GM18507 (cell line): ENCODE data around the gene STXBP1.

Source experiments
- DNase-seq: peaks from one replicate; pipeline ENCODE4 v3.0.0; 2011; ENCODE audit warnings: low read depth; ENCODE audit not compliant: insufficient read length; ENCODE audit errors: extremely low spot score
- FAIRE-seq: peaks from 2 replicates; lab custom pipeline; 2011; peaks lifted over from hg19 to GRCh38; lab: Jason Lieb, UNC

The STXBP1 gene

DNA sequence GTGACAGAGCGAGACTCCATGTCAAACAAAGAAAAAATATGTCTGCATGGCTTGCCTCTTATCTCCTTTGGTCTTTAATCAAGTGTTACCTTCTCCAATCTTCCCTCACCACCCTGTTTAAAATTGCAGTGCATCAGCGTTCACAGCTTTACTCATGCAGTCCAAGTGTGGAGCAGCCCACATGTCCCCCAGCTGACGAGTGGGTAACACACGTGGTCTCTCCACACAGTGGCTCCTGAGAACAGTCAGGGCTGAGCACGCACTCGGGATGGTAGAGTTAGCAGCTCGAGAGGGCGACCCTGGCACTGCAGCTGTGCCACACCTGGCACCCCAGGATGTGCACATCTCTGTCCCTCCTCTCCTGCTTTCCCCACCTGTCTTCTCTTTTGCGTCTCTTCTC lies 68.8 kb downstream of the STXBP1 start:
- no peak for FAIRE-seq
- no peak for DNase-seq

DNA sequence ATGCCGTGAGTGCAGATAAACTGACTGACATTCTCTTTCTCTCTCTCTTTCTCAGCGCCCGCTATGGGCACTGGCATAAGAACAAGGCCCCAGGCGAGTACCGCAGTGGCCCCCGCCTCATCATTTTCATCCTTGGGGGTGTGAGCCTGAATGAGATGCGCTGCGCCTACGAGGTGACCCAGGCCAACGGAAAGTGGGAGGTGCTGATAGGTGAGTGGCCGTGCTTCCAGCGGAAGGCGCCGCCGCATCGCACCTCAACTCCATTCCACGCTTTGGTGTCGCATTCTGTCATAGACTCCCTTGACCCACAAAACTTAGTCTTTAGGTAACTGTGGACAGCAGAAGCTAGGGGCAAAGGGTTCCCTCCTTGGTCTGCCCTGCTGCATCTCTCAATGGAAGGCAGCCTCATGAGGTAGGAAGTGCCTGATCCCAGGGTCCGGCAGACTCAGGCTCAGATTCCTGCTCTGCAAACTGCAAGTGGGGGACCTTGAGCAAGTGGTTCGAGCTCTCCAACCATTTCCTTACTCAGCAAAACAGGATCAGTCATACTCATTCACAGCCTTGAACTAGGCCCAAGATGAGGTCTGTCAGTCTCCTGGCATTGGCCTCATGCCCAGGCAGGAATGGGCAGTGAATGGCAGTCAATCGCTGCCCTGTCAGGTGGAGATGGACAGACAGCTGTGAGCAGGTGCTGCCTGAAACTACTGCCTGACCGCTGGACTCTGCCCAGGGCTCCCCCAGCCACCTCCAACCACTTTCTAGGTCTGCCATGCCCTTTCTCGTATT lies 70.5 kb downstream of the STXBP1 start:
- FAIRE-seq, result no peak

DNA sequence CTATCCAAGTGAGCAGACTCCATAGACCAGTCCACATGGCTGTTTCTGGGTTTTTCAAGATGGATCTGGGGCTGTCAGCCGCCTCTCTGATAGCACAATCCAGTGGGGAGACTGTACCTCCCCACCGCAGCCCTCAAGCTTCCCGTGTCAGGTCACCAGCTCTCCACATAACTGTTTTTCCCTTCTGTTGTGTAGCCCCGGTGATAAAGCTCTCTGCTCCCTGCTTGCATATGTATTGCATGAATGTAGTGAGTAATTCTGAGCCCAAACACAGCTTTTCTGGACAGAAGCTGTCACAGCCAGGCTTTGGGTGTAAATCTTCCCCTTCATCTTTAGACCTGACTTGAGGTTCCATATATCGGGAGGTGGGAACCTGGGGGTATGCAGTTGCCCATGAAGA lies 71.6 kb downstream of the STXBP1 start:
- FAIRE-seq (no peak), DNase-seq (no peak)

More for the DNA sequence above, 70.5 kb downstream of the STXBP1 start:
- no peak for DNase-seq

DNA sequence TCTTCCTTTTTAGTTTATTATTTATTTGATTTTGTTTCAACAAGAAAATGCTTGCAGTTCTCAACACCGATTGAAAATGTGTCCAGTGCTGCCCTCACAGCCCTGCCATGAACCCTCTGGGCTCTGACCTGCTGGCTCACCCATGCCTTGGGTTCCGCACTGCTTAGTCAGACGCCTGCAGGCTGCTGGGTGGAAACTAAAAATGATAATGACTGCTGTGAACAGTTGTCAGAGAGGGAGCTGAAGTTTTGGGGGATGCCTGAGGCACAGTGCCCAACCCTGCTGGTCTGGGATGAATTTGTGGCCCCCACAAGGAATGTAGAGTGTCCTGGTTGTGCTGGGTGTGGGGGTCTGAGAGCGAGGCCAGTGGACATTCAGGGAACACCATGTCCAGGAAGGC lies 72.5 kb downstream of the STXBP1 start:
- DNase-seq (no peak), FAIRE-seq (no peak)

DNA sequence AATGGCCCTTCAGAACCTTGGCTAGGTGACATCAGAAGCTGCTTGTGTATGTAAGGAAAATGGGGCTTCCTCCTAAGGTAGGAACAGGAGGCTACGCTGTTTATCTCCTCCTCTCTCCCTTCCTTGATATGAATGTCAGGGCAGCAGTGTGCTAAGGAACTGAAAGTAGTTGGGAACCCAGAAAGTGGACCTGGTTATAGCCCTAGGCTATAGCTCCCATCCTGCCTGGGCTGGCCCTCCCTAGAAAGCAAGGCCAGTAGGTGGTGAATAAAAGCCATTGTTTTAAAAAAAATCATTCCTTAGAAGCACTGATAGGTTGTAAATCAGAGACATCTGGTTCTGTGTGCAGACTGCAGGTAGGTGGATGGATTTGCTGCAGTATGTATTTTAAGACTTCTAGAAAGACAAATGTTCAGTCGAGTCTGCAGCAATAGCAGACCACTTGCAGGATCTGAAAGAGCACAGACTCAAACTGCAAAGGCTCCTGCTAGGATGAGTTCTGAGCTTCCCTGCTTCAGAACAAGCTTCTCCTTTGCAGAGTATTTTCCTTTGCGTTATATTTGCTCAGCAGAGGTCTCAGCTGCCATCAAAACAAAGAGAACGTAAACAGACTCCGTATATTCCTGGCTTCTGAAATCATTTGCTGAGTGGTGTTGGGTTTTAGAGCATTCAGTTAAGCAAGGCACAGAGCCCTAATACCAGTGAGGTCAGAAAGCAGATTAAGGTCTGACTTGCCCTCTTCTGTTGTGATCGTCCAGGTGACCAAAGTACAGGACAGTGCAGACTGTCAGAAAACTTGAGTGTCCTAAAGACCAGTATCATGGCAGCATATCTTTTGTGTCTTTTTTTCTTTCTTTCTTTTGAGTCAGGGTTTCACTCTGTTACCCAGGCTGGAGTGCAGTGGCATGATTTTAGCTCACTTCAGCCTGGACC lies 74.7 kb downstream of the STXBP1 start:
- no peak for DNase-seq
- FAIRE-seq, result no peak

DNA sequence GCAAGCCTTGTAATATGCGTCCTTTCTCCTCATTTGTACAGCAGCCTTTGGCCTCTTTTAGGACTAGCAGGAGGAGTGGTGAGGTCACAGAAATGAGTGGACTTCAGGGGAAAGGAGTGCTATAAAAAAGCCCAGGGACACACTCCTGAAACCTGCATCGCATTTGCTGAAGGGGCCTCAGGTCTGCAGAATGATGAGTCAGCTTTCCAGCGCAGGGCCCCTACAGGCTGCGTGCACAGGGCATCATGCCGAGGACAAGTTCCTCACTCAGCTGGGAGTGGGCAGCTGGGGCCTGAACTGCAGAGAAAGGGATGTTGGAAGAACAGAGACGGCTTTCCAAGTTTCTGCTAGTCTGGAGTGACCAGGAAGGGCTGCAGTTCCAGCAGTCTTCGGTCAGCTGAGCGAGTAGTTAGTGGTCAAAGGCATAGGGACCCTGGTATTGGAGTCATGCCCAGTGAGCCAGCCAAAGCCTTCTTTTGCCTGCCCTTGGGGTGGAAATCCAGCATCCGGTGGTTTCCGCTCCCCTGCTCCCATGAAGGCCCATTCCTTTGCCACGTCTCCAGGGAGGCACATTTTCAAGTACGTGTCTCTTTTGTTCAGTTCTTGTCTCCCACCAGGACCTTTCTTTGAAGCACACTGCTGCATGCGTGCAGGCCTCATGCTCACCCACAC lies 77.4 kb downstream of the STXBP1 start:
- DNase-seq (no peak), FAIRE-seq (no peak)

DNA sequence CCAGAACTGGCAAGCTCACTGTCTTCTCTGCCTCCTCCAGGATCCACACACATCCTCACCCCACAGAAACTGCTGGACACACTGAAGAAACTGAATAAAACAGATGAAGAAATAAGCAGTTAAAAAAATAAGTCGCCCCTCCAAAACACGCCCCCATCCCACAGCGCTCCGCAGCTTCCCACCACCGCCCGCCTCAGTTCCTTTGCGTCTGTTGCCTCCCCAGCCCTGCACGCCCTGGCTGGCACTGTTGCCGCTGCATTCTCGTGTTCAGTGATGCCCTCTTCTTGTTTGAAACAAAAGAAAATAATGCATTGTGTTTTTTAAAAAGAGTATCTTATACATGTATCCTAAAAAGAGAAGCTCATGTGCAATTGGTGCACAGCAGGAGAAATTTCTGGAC lies 78.7 kb downstream of the STXBP1 start:
- DNase-seq (no peak), FAIRE-seq (no peak)

DNA sequence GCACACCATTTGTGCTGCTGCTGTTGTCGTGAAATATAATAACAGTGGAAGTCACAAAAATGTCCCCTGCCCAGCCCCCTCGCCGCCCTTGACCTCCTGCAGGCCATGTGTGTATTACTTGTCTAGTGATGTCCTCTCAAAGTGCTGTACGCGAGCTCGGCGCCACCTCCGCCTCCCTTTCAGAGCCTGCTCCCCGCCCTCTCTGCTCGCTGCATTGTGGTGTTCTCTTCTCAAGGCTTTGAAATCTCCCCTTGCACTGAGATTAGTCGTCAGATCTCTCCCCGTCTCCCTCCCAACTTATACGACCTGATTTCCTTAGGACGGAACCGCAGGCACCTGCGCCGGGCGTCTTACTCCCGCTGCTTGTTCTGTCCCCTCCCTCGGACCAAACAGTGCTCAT lies 80.0 kb downstream of the STXBP1 start:
- no peak for DNase-seq
- no peak for FAIRE-seq

DNA sequence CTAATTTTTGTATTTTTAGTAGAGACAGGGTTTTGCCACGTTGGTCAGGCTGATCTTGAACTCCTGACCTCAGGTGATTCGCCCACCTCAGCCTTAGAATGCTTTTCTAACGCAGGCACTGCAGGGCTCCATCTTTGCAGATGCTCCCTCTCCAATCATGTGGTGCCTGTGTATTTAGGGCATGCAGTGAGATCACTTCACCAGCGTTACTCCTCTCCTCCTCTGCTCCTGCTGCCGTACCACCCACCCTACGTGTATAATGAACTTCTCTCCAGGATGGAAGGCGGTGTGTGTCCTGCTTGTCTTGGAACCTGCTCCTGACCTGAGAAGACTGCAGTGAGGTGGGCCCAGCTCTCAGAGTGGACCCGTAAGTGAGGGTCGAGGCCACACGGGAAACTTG lies 81.1 kb downstream of the STXBP1 start:
- FAIRE-seq, result no peak
- no peak for DNase-seq

DNA sequence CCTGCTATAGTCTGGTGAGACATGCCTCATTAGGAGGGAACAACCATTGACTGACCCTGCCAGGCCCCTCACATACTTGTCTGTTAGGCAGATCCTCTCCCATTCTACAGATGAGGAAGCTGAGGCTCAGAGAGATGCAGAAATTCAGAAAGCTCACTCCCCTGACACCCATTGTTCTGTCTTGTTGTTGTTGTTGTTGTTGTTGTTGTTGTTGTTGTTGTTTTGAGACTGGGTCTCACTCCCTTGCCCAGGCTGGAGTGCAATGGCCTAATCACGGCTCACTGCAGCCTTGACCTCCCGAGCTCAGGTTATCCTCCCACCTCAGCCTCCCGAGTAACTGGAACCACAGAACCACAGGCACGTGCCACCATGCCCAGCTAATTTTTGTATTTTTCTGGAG lies 81.6 kb downstream of the STXBP1 start:
- DNase-seq (no peak), FAIRE-seq (no peak)

DNA sequence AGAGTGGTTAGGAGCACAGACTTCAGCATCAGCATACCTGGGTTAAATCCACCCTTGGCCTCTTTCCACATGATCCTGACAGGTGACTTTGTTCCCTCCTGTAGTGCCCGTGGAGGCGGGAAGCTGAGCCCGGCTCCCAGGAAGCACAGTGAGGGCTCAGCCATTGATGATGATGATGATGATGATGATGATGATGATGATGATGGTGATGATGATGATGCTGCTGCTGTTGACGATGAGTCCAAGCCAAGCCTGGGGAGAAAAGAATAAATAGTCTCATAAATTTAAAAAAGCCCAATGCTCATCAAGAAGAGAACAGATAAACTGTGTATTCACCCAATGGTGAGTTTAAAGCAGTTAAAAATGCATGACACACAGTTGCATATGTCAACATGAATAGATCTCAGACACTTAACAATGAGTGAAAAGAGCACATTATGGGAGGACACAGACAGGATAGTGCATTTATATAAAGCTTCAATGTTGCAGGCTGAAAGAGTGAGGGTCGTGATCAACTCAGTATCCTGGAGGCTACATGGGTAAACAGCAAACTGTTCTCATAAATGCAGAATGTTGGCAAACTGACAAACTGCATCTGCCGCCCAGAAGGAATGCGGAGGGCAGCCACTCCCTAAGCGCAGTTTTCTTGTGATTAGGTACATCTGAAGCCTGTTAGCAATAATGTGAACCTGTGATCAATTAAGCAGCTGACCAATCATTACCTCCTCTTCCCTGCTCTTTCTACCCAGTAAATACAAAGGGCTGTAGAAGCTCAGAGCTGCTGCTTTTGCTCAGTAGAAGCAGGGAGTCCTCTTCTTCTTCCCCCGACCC lies 83.0 kb downstream of the STXBP1 start:
- no peak for DNase-seq
- no peak for FAIRE-seq

DNA sequence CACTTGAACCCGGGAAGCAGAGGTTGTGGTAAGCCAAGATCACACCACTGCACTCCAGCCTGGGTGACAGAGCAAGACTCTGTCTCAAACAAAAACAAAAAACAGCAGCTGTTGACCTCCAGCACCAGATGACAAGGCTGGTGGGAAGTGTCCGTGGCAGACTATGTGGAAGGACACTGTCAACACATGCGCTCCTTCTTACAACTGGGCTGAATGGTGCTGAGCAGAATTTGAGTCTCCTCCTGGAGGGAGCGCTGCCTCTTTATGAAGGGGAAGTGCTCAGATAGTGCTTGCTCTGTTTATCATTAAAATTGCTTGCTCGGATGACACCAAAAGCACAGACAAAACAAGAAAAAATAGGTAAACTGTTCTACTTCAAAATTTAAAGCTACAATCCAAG lies 85.5 kb downstream of the STXBP1 start:
- FAIRE-seq (no peak), DNase-seq (no peak)

DNA sequence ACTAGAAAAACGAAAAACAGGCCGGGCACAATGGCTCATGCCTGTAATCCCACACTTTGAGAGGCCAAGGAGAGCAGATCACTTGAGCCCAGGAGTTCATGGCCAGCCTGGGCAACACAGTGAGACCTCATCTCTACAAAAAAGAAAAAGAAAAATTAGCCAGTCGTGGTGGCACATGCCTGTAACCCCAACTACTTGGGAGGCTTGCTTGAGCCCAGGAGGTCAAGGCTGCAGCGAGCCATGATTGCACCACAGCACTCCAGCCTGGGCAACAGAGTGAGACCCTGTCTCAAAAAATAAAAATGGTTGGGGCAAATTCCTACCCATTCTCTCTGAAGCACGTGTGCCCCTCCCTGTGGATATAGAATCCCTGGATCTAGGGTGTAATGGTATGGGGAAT lies 86.3 kb downstream of the STXBP1 start:
- FAIRE-seq, result no peak
- DNase-seq, result no peak

DNA sequence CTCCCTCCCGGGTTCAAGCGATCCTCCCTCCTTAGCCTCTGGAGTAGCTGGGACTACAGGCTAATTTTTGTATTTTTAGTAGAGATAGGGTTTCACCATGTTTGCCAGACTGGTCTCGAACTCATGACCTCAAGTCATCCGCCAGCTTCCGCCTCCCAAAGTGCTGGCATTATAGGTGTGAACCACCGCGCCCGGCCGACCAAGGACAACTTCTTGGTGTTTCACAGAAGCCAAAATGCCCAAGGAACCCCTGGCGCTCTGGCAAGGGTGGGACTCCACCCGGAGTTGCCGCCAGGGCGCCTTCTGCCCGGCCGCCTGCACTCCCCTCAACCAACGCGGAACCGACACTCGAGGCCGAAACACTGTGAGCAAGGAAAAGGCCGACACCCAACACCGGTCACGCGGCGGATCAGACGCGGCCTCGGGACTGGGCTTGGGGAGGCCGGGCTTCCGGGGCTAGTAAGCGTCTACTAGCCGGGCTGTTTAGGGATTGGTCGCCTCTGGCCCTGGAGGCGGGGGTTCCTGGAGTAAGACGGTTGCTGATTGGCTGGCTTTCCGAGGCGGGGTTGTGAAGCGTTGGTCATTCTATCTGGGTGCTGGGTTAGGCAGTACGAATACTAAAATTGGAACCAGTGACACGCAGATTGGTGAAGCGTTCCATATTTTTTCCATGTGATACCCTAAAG lies 87.1 kb downstream of the STXBP1 start:
- FAIRE-seq (peak; percentile 80), DNase-seq (peak; percentile 88)

DNA sequence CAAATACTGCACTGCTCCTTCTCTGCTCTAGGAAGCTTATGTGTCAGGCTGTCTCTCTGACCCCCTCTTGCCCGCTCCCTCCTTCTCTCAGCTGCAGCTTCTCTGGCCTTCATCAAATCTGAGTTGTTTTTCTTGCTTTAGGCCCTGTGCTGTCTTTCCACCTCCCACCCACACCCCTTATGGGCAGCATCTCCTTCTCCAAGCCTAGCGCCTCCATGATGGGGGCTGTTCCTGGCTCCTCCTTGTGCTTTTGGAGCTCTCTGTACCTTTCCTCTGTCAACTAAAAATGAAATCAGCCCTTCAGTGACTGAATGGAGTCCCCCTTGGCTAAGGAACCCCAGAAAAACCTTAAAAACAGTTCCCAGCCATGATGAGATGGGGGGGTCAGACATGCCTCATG lies 88.1 kb downstream of the STXBP1 start:
- DNase-seq, result no peak
- no peak for FAIRE-seq

DNA sequence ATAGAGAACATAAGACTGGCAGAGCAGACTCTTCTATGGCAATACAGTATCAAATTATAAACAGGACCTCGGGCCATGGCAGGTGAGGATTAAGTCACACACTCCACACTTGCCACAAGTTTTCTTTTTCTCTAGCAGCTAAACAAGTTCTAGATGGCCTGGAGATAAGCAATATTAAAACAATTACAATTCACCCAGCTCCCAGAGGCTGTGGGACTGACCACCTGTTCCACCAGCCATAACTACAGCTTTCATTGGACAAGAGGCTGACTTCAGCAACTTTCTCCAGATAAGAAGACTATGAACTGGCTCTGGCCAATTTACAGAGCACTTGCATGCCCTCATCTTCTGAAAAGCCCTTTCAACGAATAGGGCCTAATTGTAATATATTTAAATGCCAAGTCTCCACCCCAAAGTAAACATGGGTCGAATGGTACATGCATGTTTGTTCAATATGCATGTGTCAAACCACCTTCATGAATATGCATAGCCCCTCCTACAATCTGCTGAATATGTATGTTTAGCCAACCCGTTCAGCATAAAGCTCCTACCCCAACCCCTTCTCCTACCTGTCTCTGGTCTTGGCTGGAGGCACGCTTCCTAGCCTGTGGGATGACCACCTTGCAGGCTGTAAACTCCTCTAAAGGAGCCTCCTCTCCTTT lies 88.6 kb downstream of the STXBP1 start:
- FAIRE-seq, result no peak
- DNase-seq, result no peak

DNA sequence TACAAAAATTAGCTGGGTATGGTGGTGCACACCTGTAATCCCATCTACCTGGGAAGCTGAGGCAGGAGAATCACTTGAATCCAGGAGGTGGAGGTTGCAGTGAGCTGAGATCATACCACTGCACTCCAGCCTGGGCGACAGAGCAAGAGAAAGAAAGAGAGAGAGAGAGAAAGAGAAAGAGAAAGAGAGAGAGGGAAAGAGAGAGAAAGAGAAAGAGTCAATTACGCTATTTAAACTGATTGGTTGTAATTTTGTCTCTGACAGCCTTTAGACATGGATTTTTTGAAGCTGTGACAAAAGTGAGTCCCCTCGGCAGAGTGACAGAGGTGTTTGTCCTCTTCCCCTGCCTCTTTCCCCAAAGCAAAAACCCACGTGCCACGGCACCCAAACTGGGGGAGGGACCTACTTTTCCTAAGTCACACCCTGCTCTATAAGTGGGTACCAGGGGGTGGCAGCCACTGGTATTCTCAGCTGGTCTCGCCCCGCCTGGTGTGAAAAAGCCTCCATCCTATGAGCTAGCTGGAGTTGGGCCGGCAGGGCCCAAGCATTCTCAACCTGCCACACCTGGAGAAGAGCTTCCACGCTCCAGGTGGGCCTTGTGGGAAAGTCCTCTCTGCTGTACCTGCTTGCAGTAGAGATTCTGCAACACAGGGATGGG lies 91.3 kb downstream of the STXBP1 start:
- FAIRE-seq, result no peak
- DNase-seq, result no peak
